VCaP (cell line): ENCODE results near the gene LCN12.

Experiments used
- H3K27ac ChIP-seq: fragments of 450-650 bp; 2 replicates; pipeline ENCODE4 v1.5.1; 2017
- CTCF ChIP-seq: fragments of 450-650 bp; conservative IDR thresholded peaks from 2 replicates; pipeline ENCODE4 v1.5.1; 2017; ENCODE audit warnings: mild to moderate bottlenecking, moderate library complexity

Gene LCN12

GRCh38 chr9:136921718-136922117, 30.4 kb upstream of the LCN12 start:
- no peak overlapping the region for H3K27ac ChIP-seq
- no peak for TF ChIP-seq CTCF

- TF ChIP-seq CTCF: no peak
- no peak overlapping the region for H3K27ac ChIP-seq
Measured at GRCh38 chr9:136922540-136922939, 29.5 kb upstream of the LCN12 start.

GRCh38 chr9:136923881-136924280, 28.2 kb upstream of the LCN12 start:
- no peak overlapping the region for H3K27ac ChIP-seq

GRCh38 chr9:136925414-136926153, 26.5 kb upstream of the LCN12 start:
- 0 out of 2 replicates have a peak, but pooled peaks have one; percentile 2 for TF ChIP-seq CTCF
- no peak overlapping the region for H3K27ac ChIP-seq

More at GRCh38 chr9:136923881-136924280, 28.2 kb upstream of the LCN12 start:
- TF ChIP-seq CTCF: no peak

GRCh38 chr9:136926154-136926704, 25.8 kb upstream of the LCN12 start:
- no peak overlapping the region for H3K27ac ChIP-seq
- peak; percentile 20; the same call in 1 of the 2 replicates for TF ChIP-seq CTCF

GRCh38 chr9:136926749-136927148, 25.3 kb upstream of the LCN12 start:
- no peak for TF ChIP-seq CTCF
- no peak overlapping the region for H3K27ac ChIP-seq

GRCh38 chr9:136927343-136928271, 24.5 kb upstream of the LCN12 start:
- peak overlapping the region; percentile 30; the same call in 1 of the 2 replicates for H3K27ac ChIP-seq
- no peak for TF ChIP-seq CTCF
